Endodermal cell (in vitro differentiated cells): Measurements from ENCODE around the gene DRG1. TPM values are rescaled to one million over a fixed set of nuclear protein-coding genes. Genes with fewer than 3 reads are reported as not detected.

Experiments
- DNase-seq: peaks from one replicate; pipeline ENCODE4 v3.0.0-alpha.2; 2017
- H3K27ac ChIP-seq: 2 replicates; pipeline ENCODE4 v1.5.1; 2013; ENCODE audit warnings: mild to moderate bottlenecking, low read depth, low read length, moderate library complexity
- H3K27me3 ChIP-seq: 2 replicates; pipeline ENCODE4 v1.6.1; 2013; ENCODE audit warnings: mild to moderate bottlenecking, low read length, moderate library complexity; ENCODE audit not compliant: insufficient read depth, control insufficient read depth, poor library complexity, severe bottlenecking
- H3K36me3 ChIP-seq: 2 replicates; pipeline ENCODE4 v1.7.0; 2013; ENCODE audit warnings: mild to moderate bottlenecking, low read length, moderate library complexity; ENCODE audit not compliant: control insufficient read depth, insufficient read depth
- H3K4me1 ChIP-seq: one replicate; pipeline ENCODE4 v1.7.0; 2013; ENCODE audit warnings: low read length; ENCODE audit not compliant: control insufficient read depth, insufficient read depth
- H3K4me3 ChIP-seq: 2 replicates; pipeline ENCODE4 v1.5.1; 2013; ENCODE audit warnings: mild to moderate bottlenecking, low read length, moderate library complexity
- H3K9ac ChIP-seq: 2 replicates; pipeline ENCODE4 v1.6.1; 2013; ENCODE audit warnings: mild to moderate bottlenecking, low read length, moderate library complexity; ENCODE audit not compliant: poor library complexity, severe bottlenecking; ENCODE audit errors: extremely low read depth
- H3K9me3 ChIP-seq: 2 replicates; pipeline ENCODE4 v1.6.1; 2013; ENCODE audit warnings: mild to moderate bottlenecking, low read length, moderate library complexity; ENCODE audit not compliant: control insufficient read depth
- H3K27ac Mint-ChIP-seq: 2 replicates; pipeline ENCODE4 v1.8.0; 2020; ENCODE audit warnings: mixed read lengths
- H3K27me3 Mint-ChIP-seq: 2 replicates; pipeline ENCODE4 v1.8.0; 2021; ENCODE audit warnings: mild to moderate bottlenecking, mixed read lengths; ENCODE audit not compliant: insufficient read depth
- H3K36me3 Mint-ChIP-seq: 2 replicates; pipeline ENCODE4 v1.8.0; 2020; ENCODE audit warnings: low read depth, mixed read lengths
- H3K4me1 Mint-ChIP-seq: 2 replicates; pipeline ENCODE4 v1.8.0; 2020; ENCODE audit warnings: mixed read lengths
- H3K4me3 Mint-ChIP-seq: 2 replicates; pipeline ENCODE4 v1.8.0; 2020; ENCODE audit warnings: mild to moderate bottlenecking, moderate library complexity, mixed read lengths
- H3K9me3 Mint-ChIP-seq: 2 replicates; pipeline ENCODE4 v1.8.0; 2020; ENCODE audit warnings: mild to moderate bottlenecking, mixed read lengths
- CTCF ChIP-seq: fragments of 200-600 bp; sonication (generic); conservative IDR thresholded peaks from 2 replicates; pipeline ENCODE4 v1.5.0; 2021; ENCODE audit warnings: antibody characterized with exemption, mild to moderate bottlenecking
- WGBS, 2 experiments: methylation state at CpG; one replicate each; pipeline versions ENCODE4 v1.1.5 to v1.1.7; 2013; ENCODE audit warnings: missing lambda C conversion rate in 2 of 2, mixed read lengths in 1 of 2; ENCODE audit not compliant: insufficient coverage in 1 of 2, insufficient read length in 1 of 2; 5-methylcytosine and 5-hydroxymethylcytosine counted together
- total RNA-seq, 2 donors: library from RNA; stranded (reverse); fragmentation: NEBNext Ultra II Directional in 1 of 2; extraction: Animal tissue kit (Norgen Biotek cat#: 25700) in 1 of 2; gene quantifications; 2 replicates in 1 of 2; 3 replicates in 1 of 2; pipeline ENCODE4 v1.2.1, GENCODE V29; 2021

The DRG1 gene
- total RNA-seq, 2 donors from 2014 or later, result 79.9 to 93.5 TPM

- Mint-ChIP-seq H3K4me1 (peaks cover 1% of the 10 kb centered on the region), H3K4me3 (no peak overlapping the region), H3K9me3 (no peaks in the 10 kb centered on the region), H3K36me3 (peaks cover 46% of the 10 kb centered on the region), H3K27me3 (no peaks in the 10 kb centered on the region), H3K27ac (no peak overlapping the region)
- Histone ChIP-seq H3K27me3 (no peaks in the 10 kb centered on the region), H3K4me3 (no peak overlapping the region), H3K4me1 (no peaks in the 10 kb centered on the region), H3K9me3 (no peaks in the 10 kb centered on the region), H3K9ac (no peak overlapping the region), H3K36me3 (peaks cover 82% of the 10 kb centered on the region), H3K27ac (no peak overlapping the region)
- no peak for TF ChIP-seq CTCF
- 88 to 90% methylated on average over 2 of the region's 2 CpGs for WGBS, 2 experiments
- DNase-seq, result no peak
Observed at GRCh38 chr22:31448382-31448781, 49.0 kb downstream of the DRG1 start.

GRCh38 chr22:31449506-31449905, 50.1 kb downstream of the DRG1 start:
- Histone ChIP-seq H3K4me1 (no peaks in the 10 kb centered on the region), H3K27ac (no peak overlapping the region), H3K27me3 (no peaks in the 10 kb centered on the region), H3K4me3 (no peak overlapping the region), H3K9me3 (no peaks in the 10 kb centered on the region), H3K36me3 (peaks cover 82% of the 10 kb centered on the region), H3K9ac (no peak overlapping the region)
- DNase-seq, result no peak
- Mint-ChIP-seq H3K27ac (no peak overlapping the region), H3K4me1 (no peaks in the 10 kb centered on the region), H3K27me3 (no peaks in the 10 kb centered on the region), H3K9me3 (no peaks in the 10 kb centered on the region), H3K4me3 (no peak overlapping the region), H3K36me3 (peaks cover 44% of the 10 kb centered on the region)
- 76 to 78% methylated on average over 4 of the region's 4 CpGs for WGBS, 2 experiments
- TF ChIP-seq CTCF, result no peak

- H3K4me3 Mint-ChIP-seq, result no peak overlapping the region
Observed at GRCh38 chr22:31451709-31452571, 52.5 kb downstream of the DRG1 start.

More at GRCh38 chr22:31451709-31452571, 52.5 kb downstream of the DRG1 start:
- peaks cover 42% of the 10 kb centered on the region for H3K36me3 Mint-ChIP-seq
- peak; percentile 48 for DNase-seq
- H3K27ac Mint-ChIP-seq, result peak overlapping the region; percentile 66
- H3K9ac ChIP-seq, result no peak overlapping the region
- H3K27ac ChIP-seq, result no peak overlapping the region
- H3K4me1 Mint-ChIP-seq, result no peaks in the 10 kb centered on the region
- no peak overlapping the region for H3K4me3 ChIP-seq
- H3K4me1 ChIP-seq, result no peaks in the 10 kb centered on the region
- H3K36me3 ChIP-seq, result peaks cover 72% of the 10 kb centered on the region
- H3K9me3 Mint-ChIP-seq, result no peaks in the 10 kb centered on the region
- no peaks in the 10 kb centered on the region for H3K9me3 ChIP-seq
- 87% methylated on average over 3 to 5 of the region's 5 CpGs for WGBS, 2 experiments
- H3K27me3 ChIP-seq, result no peaks in the 10 kb centered on the region
- no peaks in the 10 kb centered on the region for H3K27me3 Mint-ChIP-seq
- TF ChIP-seq CTCF, result peak; percentile 78
